GM19397 (cell line): Measurements from ENCODE around the gene MRPL39.
A peak's percentile ranks its signal among the peaks of the same experiment; 100 is the strongest.
"Not testable (repeated sequence)": the region's sequence is repeated elsewhere in the genome, so short reads cannot be mapped to it uniquely, and the experiment has no call there.

Experiments used
- ATAC-seq: cut with Tn5 transposase; IDR thresholded peaks from one replicate; pipeline ENCODE4 v1.9.1; 2021; ENCODE audit warnings: mild to moderate bottlenecking, moderate library complexity; ENCODE audit not compliant: unreplicated experiment

Gene MRPL39

DNA sequence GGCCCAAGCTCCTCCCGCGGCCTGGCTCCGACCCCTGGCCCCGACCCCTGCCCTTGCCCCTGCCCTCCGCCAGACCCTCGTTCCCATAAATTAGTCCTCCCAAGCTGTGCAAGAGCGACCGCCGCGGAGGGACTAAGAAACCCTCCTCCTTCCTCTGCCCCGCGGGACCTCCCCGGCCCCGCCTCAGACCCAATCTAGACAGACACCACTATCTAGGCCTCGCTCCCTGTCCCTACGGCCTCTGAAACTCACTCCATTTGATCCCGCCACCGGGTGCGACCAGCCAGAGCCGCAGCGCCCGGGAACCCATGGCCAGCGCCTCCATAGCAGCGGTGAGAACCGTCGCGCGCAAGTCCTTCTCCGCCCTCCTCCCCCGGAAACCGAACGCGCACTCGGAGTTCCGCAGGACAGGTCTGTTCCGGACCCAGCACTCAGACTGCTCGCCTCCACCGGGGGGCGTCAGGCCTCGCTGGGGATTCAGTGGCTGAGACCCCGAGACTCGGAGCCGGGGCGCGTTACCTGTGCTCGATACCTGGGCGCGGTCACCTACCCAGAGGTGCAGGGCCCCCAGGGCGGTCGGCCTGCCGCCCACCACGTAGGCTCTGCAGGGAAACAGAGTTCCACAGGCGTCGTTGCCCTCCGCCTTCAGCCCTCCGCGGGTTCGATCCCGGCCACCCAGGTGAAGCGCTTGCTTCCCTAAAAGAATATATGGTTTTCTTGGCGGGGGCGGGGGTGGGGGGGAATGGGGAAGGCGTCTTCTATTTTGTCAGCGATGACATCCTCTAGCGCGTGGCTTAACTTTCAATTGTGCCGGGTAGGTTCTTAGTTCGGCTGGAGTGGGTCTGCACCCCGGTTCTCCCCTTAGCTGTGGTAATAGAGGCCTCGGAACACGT, at the start of gene MRPL39:
TSS of gene MRPL39 (minus strand) at position 331 of the 893 bp plus-strand sequence. CDS start at position 325, 6 bp downstream.
- peak; percentile 94 for ATAC-seq

DNA sequence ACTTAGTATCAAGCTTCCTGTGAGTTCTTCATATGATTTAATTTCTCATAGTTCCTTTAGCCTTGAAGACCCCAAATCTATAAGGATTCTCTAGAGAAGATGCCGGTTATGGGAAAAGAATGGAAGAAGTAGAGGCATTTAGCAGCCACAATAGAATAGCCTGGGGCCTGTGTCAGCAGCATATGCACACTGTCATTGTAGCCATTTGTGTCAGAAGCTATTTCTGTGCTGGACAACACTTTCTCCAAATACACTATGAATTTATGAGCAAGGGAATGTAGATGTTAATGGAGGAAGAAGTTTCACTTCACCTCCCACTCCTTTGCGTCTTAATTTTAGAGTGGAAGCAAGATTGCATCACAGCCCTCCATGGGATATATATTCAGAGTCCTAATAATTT, 49.1 kb upstream of the MRPL39 start:
- no peak for ATAC-seq

DNA sequence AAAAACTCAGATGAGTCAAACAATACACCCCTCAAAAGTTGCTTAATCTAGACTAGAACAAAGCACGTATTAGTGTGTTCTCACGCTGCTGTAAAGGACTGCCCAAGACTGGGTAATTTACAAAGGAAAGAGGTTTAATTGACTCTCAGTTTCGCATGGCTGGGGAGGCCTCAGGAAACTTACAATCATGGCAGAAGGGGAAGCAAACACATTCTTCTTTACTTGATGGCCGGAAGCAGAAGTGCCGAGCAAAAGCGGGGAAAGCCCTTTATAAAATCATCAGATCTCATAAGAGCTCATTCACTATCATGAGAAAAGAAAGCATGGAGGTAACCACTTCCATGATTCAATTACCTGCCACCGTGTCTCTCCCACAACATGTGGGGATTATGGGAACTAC, 41.9 kb upstream of the MRPL39 start:
- no peak for ATAC-seq

DNA sequence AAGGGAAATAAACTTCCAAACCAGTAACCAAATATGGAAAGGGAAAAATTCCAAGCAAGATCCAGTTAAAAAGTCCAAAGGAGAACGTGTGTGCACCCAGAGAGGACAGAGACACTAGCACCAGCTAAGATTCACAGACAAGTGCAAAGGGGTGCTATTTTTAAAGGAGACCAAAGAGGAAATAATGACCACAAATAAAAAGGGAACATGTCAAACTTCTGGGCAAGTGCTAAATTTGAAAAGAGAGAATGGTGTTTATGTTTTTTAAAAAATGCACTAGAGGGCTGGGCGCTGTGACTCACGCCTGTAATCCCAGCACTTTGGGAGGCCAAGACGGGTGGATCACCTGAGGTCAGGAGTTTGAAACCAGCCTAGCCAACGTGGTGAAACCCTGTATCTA, 40.4 kb upstream of the MRPL39 start:
- ATAC-seq: no peak

DNA sequence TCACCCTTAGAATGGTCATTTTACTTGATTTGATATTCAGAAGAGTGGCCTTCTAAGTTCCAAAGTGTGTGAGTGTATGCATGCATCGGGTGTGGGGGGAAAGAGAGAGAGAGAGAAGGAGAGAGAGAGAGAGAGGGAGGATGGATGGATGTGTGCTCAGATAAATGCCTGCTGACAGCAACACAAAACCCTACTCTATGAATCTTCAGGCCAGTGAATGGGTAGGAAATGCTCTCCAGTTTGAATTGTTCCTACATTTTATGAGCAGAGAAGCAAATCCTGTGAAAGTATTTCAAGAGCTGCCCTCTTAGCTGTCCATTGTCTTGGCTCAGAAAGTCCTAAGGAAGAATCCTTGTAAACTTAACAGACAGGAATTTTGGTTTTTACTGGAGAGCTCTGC, 39.2 kb upstream of the MRPL39 start:
- no peak for ATAC-seq

DNA sequence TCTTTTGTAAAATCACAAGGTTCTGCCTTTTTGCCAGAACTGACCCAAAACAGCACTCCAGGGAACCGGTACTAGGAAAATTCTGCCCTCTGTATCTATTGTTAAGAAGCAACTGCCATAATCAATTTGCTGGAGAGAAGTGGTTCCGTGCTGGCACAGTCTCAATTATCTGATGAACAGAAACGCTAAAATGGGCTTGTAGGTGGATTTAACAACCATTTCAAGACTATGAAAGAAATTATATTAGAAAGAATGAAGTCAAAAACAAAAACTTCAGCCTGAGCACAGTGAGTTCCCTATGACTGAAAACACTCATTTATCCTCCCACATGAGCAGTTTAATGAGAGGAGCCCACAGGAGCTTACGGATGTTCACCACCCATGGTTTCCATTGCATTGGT, 36.2 kb upstream of the MRPL39 start:
- ATAC-seq: no peak

DNA sequence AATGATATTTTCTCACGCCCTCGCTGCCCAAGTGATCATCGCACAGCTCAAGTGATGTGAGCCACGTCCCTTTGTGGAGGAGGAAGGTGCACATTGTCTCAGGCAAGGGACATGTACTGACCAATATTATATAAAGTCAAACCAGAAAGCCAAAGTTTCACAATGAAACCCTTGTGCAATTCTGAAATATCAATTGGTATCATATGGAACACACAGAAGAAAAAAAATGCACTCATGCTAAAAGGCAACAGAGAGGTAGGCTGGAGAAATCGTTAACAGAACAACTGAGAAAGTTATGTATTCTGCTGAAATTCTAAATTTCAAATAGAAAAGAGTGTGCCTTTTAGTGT, 33.6 kb upstream of the MRPL39 start:
- ATAC-seq: no peak

DNA sequence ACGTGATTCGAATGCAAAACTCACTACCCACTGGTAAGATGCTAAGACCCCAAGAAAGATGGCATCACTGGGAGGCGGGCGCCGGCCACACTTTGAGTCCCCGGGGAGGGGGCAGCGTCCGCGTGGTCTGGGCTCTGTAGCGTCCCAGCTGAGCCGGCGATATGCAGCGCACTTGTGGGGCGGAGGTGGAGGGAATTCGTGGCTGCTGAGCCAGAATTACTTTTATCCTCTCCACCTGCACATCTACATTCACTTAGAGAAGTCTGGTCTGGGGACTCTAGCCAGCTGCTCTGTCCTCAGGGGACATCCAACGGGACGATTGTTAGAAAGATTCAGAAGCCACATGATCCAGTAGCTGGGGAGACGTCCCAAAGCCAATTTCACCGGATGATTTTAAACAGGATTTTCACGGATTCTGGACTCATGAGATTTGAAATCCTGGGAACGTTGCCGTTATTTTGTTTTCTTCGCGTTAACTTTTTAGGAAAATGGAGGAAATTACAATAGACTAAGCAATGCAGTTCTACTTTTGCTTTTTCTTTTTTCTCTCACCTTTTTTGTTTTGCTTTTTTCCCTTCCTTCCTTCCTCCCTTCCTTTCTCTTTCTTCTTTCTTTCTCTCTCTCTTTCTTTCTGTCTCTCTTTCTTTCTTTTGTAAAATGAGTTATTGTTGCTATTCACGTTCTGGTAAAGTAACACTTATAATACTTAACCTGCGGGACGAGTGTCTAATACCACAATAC, 33.1 kb upstream of the MRPL39 start:
- ATAC-seq: peak; percentile 29

DNA sequence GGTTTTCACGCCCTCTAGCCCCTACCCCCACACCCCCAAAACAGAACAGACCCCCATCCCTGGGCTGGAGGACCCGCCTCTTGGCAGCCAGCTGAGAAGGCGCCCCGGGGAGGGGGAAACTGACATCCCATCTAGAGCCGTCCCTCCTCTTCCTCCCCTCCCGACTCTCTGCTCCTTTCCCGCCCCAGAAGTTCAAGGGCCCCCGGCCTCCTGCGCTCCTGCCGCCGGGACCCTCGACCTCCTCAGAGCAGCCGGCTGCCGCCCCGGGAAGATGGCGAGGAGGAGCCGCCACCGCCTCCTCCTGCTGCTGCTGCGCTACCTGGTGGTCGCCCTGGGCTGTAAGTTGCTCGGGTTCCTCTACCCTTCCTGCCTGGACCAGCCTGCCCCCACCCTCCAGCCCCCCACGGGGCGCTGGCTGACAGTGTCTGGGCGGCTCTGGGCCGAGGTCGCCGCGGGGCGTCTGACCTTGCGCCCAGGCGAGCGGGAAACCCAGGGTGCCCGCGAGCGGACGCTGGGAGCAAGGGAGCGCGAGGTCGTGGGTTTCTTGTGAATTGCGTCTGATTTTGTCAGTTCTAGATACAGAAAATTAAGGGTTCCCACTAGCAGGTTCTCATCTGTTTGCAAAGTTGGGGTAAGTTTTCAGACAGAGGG, 32.4 kb upstream of the MRPL39 start:
- peak; percentile 76 for ATAC-seq

DNA sequence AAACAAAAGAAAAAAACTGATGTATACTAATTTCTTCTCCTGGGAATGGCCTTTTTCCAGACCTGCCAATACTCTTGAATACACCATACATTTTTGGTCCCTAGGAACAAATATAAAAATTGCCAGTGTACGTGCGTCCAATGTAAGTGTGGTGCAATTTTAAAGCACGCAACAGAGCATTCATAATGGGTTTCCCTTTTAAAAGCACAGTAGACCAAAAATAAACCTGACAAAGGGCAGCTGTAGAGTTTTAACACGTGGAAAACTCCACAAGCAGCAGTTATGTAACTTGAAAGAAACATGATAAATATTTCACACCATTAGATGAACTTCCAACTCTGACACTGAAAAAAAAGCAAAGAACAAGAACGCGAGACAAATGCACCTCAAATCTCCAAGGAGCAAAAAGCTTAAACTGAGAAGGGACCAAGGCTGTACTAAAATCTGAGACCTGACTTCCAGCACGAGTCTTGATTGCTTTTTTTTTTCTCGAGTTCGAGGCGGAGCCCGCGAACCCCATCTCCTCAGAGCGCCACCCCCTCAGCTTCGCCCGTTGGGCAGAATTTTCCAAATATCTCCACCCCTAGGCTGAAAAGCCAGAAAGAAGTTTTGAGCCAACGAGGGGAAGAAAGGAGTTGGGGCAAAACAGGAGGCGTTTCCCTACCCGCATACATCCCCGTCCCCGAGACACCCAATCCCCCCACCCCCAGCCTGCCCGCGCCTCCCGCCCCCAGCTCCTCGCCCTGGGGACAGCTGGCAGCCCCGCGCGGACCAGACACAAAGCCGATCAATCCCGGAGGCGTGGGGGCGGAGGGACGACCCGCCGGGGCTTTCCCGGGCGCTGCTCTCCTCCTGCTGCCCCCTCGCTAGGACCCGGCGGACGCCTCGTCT, 31.6 kb upstream of the MRPL39 start, which contains the start of gene JAM2:
TSS of gene JAM2 (plus strand) at position 599 of the 891 bp plus-strand sequence. CDS start 564 bp downstream, outside the sequence.
- ATAC-seq: peak; percentile 43

DNA sequence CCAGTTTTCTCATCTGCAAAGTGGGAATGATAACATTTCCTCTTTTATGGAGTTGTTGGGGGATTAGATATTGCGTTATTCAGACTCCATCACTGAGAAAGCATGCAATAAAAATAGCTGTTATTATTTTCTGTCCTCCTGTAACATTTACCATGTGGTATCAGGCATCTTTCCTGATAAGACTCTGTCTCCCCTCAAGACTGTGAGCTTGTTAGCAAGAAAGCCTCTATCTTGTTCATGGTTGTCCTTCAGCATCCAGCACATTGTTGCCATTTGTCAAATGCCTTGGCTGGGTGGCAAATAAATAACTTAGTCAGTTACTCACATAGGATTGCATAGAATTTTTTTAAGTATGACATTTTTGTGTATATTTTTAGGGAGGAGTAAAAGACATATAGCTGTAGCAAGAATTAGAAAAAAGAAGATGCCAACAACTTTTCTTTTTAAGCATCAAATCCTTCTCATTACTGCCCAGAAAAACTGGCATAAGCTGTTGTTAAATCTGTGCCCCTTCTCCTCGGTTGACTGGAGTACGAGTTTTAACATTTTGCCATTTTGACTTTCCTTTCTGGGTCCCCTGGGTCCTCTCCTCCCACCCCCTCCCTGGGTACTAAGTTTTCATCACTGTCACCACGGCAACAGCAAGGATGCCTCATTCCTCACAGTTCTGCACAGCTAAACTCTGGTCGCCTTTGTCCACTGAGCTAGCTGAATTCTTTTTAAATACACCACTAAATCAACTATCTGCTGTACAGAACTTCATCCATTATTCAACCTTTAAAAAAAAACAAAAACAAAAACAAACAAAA, 30.8 kb upstream of the MRPL39 start:
- ATAC-seq: no peak

DNA sequence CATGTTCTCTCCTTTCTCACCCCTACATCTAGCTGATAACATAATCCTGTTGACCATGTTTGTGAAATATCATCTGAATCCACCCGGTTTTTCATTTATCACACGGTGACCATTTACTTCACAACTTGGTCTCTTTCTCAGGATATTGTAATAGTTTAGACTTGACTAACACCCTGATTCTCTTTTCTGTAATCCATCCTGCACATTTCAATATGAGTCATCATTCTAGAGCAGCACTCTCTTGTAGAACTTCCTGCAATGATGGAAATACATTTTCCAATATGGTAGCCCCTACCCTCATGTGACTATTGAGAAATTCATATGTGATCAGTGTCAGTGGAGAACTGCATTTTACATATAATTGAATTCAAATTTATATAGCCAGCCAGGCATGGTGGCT, 29.4 kb upstream of the MRPL39 start:
- ATAC-seq: no peak

DNA sequence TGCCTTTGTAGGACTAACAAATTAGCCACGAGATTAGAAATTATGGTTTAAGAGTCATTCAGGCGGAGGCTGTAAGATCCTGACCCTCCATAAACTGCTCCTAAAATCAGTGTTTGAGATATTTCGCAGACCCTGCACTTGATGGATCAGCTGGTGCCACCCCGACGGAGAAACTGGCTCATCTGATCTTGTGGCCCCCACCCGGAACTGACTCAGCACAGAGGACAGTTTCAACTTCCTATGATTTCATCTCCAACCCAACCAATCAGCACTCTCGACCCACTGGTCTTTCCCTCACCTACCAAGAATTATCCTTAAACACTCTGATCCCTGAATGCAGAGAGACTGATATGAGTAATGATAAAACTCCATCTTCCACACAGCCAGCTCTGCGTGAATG, 28.0 kb upstream of the MRPL39 start:
- ATAC-seq: no peak

DNA sequence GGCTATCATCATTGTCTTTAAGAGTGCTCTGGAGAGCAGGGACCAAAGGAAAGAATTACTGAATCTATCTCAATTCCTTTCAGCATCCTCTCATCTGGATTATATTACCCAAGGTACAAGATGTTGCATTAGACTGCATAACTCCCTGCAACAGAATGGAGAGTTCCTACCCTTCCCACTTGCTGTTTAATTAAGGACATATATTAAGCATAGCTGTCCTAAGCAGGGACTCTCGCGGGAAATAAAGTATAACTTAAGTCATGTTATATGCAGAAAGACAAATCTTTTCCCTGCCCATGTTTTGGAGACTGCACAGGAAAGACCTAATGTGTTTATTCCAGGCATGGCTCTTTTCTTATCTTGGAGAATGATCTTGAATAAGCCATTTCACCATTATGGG, 25.0 kb upstream of the MRPL39 start:
- no peak for ATAC-seq

DNA sequence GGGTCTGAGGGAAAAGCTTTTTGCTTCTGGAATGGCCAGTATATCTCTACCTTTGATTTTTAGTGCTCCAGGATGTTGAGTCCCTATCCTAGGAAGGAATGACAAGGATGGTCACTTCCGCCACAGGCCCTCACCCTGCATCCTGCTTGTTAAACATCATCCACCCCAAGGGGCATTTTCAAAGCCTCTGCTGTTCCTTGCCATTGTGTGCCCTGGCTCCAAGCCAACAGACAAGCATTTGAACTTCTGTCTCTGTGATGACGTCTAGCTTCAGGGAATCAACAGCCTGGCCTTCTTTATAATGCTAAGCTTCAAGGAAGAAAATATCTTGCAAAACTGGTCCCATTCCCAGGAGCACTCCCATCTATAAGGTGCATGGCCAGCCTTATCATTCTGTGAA, 19.5 kb upstream of the MRPL39 start:
- ATAC-seq: no peak

DNA sequence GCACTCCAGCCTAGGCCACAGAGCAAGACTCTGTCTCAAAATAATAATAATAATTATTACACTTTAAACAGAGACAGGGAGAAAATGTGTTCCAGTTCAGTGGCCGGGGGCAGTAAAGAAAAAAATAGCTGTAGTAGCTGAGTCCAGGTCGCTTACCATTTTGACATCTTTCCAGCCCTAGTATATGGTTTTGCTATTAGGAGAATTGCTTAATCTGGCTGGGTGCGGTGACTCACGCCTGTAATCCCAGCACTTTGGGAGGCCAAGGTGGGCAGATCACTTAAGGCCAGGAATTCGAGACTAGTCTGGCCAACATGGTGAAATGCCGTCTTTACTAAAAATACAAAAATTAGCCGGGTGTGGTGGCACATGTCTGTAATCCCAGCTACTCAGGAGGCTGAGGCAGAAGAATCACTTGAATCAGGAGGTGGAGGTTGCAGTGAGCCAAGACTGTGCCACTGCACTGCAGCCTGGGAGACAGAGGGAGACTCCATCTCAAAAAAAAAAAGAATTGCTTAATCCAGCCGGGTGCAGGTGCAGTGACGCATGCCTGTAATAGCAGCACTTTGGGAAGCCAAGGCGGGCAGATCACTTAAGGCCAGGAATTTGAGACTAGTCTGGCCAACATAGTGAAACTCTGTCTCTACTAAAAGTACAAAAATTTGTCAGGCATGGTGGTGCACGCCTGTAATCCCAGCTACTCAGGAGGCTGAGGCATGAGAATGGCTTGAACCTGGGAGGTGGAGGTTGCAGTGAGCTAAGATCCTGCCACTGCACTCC, 18.7 kb upstream of the MRPL39 start:
- ATAC-seq: not testable (repeated sequence)

DNA sequence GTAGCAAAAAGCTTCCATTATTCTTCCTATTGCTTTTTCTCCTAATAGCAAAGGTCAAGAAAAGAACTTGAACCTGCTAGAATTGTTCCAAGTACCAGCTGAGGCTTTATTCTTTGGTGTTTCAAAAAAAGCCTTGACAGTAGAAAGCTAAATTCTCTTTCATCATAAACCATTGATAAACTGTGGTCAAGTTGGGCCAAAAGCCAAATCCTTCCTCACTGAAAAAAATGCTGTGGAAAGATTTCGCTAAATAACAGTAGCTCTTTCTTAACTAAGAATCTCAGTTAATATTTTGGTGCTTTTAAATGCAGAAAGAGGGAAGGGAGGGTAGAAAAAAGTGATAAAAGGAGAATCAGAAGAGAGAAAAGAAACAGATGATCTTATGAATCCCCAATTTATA, 17.8 kb upstream of the MRPL39 start:
- ATAC-seq: no peak

DNA sequence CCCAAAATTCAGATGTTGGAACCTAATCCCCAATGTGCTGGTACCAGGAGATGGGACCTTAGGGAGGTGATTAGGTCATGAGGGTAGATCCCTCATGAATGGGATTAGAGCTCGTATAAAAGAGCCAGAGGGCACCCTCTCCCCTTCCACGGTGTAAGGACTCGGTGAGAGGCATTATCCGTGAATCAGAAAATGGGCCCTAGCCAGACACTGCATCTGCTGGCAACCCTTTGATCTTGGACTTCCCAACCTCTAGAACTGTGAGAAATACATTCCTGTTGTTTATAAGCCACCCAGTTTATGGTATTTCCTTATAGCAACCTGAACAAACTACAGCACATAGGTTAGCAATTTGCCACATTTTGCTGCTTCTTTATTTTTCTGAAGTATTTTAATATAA, 17.2 kb upstream of the MRPL39 start:
- ATAC-seq: no peak

DNA sequence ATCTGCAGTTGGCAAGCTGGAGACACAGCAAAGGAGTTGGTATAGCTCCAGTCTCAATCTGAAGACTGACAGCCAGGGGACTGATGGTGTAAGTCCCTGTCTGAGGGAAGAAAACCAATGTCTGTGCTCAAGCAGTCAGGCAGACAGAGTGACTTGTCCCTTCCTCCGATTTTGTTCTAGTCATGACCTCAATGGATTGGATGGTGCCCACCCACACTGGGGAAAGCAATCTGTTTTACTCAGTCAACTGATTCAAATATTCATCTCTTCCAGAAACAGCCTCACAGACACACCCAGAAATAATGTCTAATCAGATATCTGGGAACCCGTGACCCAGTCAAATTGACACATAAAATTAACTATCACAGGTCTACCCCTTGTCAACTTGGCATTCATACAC, 11.9 kb upstream of the MRPL39 start:
- ATAC-seq: no peak
